ENCODE measurements around the gene SLA2.

- TF ChIP-seq, protein P1, sequence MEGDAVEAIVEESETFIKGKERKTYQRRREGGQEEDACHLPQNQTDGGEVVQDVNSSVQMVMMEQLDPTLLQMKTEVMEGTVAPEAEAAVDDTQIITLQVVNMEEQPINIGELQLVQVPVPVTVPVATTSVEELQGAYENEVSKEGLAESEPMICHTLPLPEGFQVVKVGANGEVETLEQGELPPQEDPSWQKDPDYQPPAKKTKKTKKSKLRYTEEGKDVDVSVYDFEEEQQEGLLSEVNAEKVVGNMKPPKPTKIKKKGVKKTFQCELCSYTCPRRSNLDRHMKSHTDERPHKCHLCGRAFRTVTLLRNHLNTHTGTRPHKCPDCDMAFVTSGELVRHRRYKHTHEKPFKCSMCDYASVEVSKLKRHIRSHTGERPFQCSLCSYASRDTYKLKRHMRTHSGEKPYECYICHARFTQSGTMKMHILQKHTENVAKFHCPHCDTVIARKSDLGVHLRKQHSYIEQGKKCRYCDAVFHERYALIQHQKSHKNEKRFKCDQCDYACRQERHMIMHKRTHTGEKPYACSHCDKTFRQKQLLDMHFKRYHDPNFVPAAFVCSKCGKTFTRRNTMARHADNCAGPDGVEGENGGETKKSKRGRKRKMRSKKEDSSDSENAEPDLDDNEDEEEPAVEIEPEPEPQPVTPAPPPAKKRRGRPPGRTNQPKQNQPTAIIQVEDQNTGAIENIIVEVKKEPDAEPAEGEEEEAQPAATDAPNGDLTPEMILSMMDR (IDR thresholded peaks at IDR 0.05; ENCODE audit: low read length): no peak
- no peak for TF ChIP-seq EZH2 (IDR thresholded peaks at IDR 0.05; ENCODE audit: borderline replicate concordance, low read length)
Observed at GRCh38 chr20:36611625-36612024, 34.4 kb downstream of the SLA2 start.

All from OCI-LY1 (cell line).